Peyer's patch (tissue), 4 donors: ENCODE data around the gene ZDHHC19. TPM values are rescaled to one million over a fixed set of nuclear protein-coding genes. Genes with fewer than 3 reads are reported as not detected.
A peak's percentile ranks its signal among the peaks of the same experiment; 100 is the strongest.

ENCODE experiments used
- DNase-seq, 3 donors: peaks; one replicate each; pipeline ENCODE4 v3.0.0-alpha.2; 2017 to 2019
- H3K27ac ChIP-seq, 4 donors: fragments of 200-600 bp; sonication (generic); one replicate each; pipeline ENCODE4 v1.5.1; 2016 to 2019
- H3K27me3 ChIP-seq, 2 donors: fragments of 200-600 bp; sonication (generic); one replicate each; pipeline ENCODE4 v1.5.1; 2019
- H3K36me3 ChIP-seq, 3 donors: fragments of 200-600 bp; sonication (generic); one replicate each; pipeline ENCODE4 v1.5.1; 2016 to 2019
- H3K4me1 ChIP-seq, 4 donors: fragments of 200-600 bp; sonication (generic); one replicate each; pipeline ENCODE4 v1.5.1; 2016 to 2019
- H3K4me3 ChIP-seq, 4 donors: fragments of 200-600 bp; sonication (generic); 1 replicate in 3 of 4; 2 replicates in 1 of 4; pipeline ENCODE4 v1.5.1; 2016 to 2019; ENCODE audit warnings: mild to moderate bottlenecking in 1 of 4
- H3K9me3 ChIP-seq, 4 donors: fragments of 200-600 bp; sonication (generic); one replicate each; pipeline ENCODE4 v1.5.1; 2016 to 2019; ENCODE audit warnings: mild to moderate bottlenecking in 1 of 4
- POLR2A ChIP-seq, 2 donors: fragments of 450-650 bp; IDR thresholded peaks; one replicate each; pipeline ENCODE4 v1.5.1; 2017; ENCODE audit warnings: antibody characterized with exemption in 2 of 2, mild to moderate bottlenecking in 2 of 2, moderate library complexity in 2 of 2
- total RNA-seq, 4 donors: library from RNA; depleted of rRNA; stranded (reverse); fragments of >200 nt; gene quantifications; one replicate each; pipeline ENCODE4 v1.1.0, GENCODE V29; 2016
- TF ChIP-seq, protein P1 (sequence below), 6 experiments: fragments of 450-650 bp in 4 of 6; fragments of 200-600 bp in 2 of 6; sonication (generic) in 1 of 6; IDR thresholded peaks; one replicate each; pipeline ENCODE4 v1.5.1; 2017 to 2019; ENCODE audit warnings: antibody characterized with exemption in 6 of 6, mild to moderate bottlenecking in 3 of 6, moderate library complexity in 1 of 6

ZDHHC19 gene
- total RNA-seq, 4 donors from 2014 or later: not detected

DNA sequence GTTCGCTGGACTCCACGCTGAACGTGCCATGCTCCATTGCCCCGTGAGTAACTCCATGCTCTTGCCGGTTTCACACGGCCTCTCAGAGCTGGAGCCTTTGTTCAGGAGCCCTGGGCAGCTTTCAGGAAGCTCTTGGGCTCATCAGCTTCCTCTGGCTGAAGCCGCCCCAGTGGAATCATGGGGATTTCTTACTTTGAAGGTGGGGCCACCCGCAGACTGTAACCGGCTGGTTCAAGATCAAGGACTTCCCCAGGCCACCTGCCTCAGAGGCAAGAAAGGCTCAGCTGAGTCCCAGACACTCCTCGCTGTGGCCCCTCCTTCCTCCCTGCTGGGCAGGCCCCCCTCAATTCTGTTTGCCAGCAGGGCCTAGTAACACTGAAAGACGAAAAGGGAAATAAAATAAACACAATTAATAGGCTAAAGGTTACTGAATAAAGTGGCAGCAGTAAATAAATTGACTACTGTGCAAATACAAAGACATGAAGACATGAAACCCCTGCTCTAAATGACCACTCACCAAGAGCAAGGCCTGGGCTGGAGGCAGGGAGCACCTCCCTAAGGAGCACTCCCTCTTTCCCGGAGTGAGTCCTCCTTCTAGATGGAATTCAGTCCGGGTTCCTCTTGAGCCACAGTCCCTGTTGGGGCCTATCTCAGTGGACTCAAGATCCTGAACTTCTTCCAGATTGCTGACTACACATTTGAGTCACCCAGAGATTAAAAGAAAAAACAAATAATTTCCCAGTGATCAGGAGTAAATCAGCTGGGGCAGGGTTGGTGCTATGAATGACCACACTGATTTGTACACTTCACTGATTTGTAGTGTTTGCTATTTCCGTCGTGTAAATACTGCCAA is 51.0 kb downstream of the ZDHHC19 start:
- Histone ChIP-seq H3K4me3 (no peak overlapping the region), H3K27ac (peak overlapping the region; percentile 56 to 80 (median 60)), H3K36me3 (no peaks in the 10 kb centered on the region), H3K9me3 (no peaks in the 10 kb centered on the region), H3K4me1 (peaks cover 0 to 19% (median 6%) of the 10 kb centered on the region in 4 donors), H3K27me3 (no peaks in the 10 kb centered on the region)
- peak; percentile 72 to 85 (median 72) for DNase-seq
- TF ChIP-seq POLR2A (IDR thresholded peaks at IDR 0.05): no peak
- TF ChIP-seq, protein P1, sequence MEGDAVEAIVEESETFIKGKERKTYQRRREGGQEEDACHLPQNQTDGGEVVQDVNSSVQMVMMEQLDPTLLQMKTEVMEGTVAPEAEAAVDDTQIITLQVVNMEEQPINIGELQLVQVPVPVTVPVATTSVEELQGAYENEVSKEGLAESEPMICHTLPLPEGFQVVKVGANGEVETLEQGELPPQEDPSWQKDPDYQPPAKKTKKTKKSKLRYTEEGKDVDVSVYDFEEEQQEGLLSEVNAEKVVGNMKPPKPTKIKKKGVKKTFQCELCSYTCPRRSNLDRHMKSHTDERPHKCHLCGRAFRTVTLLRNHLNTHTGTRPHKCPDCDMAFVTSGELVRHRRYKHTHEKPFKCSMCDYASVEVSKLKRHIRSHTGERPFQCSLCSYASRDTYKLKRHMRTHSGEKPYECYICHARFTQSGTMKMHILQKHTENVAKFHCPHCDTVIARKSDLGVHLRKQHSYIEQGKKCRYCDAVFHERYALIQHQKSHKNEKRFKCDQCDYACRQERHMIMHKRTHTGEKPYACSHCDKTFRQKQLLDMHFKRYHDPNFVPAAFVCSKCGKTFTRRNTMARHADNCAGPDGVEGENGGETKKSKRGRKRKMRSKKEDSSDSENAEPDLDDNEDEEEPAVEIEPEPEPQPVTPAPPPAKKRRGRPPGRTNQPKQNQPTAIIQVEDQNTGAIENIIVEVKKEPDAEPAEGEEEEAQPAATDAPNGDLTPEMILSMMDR (IDR thresholded peaks at IDR 0.05): no peak

DNA sequence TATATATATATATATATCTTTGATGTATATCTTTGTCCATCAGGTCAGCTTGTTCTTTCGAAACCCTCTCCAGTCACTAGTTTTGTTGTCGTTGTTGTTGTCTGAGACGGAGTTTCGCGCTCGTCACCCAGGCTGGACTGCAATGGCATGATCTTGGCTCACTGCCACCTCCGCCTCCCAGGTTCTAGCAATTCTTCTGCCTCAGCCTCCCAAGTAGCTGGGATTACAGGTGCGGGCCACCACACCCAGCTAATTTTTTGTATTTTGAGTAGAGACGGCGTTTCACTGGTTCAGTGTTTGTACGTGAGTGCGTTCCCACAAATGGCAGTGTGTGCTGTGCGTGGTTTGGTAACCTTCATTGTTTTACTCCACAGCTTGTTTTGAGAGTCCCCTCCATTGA is 51.7 kb downstream of the ZDHHC19 start:
- no peak for DNase-seq
- H3K9me3 ChIP-seq: no peaks in the 10 kb centered on the region
- peaks cover 0 to 19% (median 6%) of the 10 kb centered on the region in 4 donors for H3K4me1 ChIP-seq
- no peaks in the 10 kb centered on the region for H3K27me3 ChIP-seq
- H3K27ac ChIP-seq: peak overlapping the region; percentile 56 to 80 (median 60)
- no peaks in the 10 kb centered on the region for H3K36me3 ChIP-seq
- TF ChIP-seq, protein P1 (IDR thresholded peaks at IDR 0.05): no peak
- TF ChIP-seq POLR2A (IDR thresholded peaks at IDR 0.05): no peak
- no peak overlapping the region for H3K4me3 ChIP-seq

DNA sequence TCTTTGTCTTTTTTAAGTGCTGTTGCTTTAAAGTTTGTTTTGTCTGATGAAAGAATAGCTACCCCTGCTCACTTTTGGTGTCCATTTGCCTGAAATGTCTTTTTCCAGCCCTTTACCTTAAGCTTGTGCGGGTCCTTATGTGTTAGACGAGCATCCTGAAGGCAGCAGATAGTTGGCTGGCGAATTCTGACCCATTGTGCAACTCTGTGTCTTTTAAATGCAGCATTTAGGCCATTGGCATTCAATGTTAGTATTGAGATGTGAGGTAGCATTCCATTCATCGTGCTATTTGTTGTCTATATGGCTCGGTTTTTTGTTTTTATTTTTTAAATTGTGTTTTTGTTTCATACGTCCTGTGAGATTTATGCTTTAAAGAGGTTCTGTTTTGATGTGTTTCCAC is 55.0 kb downstream of the ZDHHC19 start:
- TF ChIP-seq, protein P1 (IDR thresholded peaks at IDR 0.05): no peak
- no peak for TF ChIP-seq POLR2A (IDR thresholded peaks at IDR 0.05)
- Histone ChIP-seq H3K4me3 (no peak overlapping the region), H3K36me3 (no peaks in the 10 kb centered on the region)

DNA sequence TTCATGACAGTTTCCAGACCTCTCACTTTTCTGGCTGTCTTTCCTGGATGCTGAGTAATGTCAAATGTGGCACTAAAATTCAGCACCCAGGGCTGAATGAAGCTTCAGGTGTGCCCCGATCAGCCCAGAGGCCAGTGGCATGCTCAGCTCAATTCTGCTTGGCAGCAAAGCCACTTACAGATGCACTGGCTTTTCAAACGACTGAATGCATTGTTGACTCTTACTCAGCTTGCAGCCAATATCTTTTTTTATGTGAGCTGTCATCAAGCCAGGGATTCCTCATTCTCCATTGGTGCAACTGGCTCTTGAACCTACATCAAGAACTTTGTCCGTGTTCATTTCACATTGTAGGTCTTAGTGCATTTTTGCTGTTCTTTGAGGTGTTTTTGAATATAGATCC is 60.7 kb downstream of the ZDHHC19 start:
- TF ChIP-seq, protein P1 (IDR thresholded peaks at IDR 0.05): no peak
- TF ChIP-seq POLR2A (IDR thresholded peaks at IDR 0.05): no peak
- no peak overlapping the region for H3K4me3 ChIP-seq
- no peaks in the 10 kb centered on the region for H3K27me3 ChIP-seq

More for the DNA sequence above, 55.0 kb downstream of the ZDHHC19 start:
- H3K9me3 ChIP-seq: no peaks in the 10 kb centered on the region
- no peak for DNase-seq
- H3K27me3 ChIP-seq: no peaks in the 10 kb centered on the region
- H3K4me1 ChIP-seq: peaks cover 0 to 9% (median 6%) of the 10 kb centered on the region in 4 donors
- no peak overlapping the region for H3K27ac ChIP-seq

DNA sequence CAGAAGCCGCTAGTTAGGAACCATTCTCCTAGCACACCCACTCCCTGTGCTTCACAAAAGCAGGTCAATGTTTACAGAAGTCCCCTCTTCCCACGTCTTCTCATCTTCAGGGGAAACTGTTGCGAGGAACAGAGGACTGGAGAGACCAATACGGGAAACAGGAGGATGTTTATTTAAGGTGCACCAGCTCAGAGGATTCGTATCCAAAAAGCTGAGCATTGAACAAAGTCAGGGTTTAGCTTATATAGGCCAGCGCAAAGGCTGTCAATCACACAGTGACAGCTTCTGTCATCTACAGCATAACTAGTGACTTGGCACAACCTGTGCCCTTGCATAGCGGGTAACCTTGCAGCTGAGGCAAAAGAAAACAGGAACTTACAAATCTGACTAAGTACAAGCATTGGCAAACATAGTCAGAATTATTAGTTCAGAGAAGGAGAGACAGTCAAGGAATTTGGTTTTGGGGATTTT is 61.3 kb downstream of the ZDHHC19 start:
- no peaks in the 10 kb centered on the region for H3K4me1 ChIP-seq
- no peak overlapping the region for H3K27ac ChIP-seq

More for the DNA sequence above, 60.7 kb downstream of the ZDHHC19 start:
- no peaks in the 10 kb centered on the region for H3K9me3 ChIP-seq
- DNase-seq: no peak
- H3K4me1 ChIP-seq: no peaks in the 10 kb centered on the region
- no peak overlapping the region for H3K27ac ChIP-seq
- H3K36me3 ChIP-seq: no peaks in the 10 kb centered on the region

More for the DNA sequence above, 61.3 kb downstream of the ZDHHC19 start:
- no peak for DNase-seq
- Histone ChIP-seq H3K9me3 (no peaks in the 10 kb centered on the region), H3K27me3 (no peaks in the 10 kb centered on the region), H3K4me3 (no peak overlapping the region), H3K36me3 (no peaks in the 10 kb centered on the region)
- TF ChIP-seq POLR2A (IDR thresholded peaks at IDR 0.05): no peak
- TF ChIP-seq, protein P1 (IDR thresholded peaks at IDR 0.05): no peak
